Activated CD4-positive, alpha-beta T cell treated with anti-CD3 and anti-CD28 coated beads, Interleukin-2, amount 10 ng/mL, durations not matched to agents 24 days and 14 days (primary cell): ENCODE results near the gene SMARCD1. TPM values are rescaled to one million over a fixed set of nuclear protein-coding genes. Genes with fewer than 3 reads are reported as not detected.
A peak's percentile ranks its signal among the peaks of the same experiment; 100 is the strongest.
"Not testable (repeated sequence)": the region's sequence is repeated elsewhere in the genome, so short reads cannot be mapped to it uniquely, and the experiment has no call there.

Source experiments
- DNase-seq: peaks from one replicate; pipeline ENCODE4 v3.0.0; 2022
- H3K27ac Mint-ChIP-seq: one replicate; pipeline ENCODE4 v1.8.0; 2022; ENCODE audit warnings: mild to moderate bottlenecking, mixed read lengths
- H3K27me3 Mint-ChIP-seq: one replicate; pipeline ENCODE4 v1.8.0; 2022; ENCODE audit warnings: mixed read lengths
- H3K36me3 Mint-ChIP-seq: one replicate; pipeline ENCODE4 v1.8.0; 2022; ENCODE audit warnings: low read depth, mild to moderate bottlenecking, mixed read lengths
- H3K4me1 Mint-ChIP-seq: one replicate; pipeline ENCODE4 v1.8.0; 2021; ENCODE audit warnings: mixed read lengths
- H3K4me3 Mint-ChIP-seq: one replicate; pipeline ENCODE4 v1.8.0; 2022; ENCODE audit warnings: mild to moderate bottlenecking, moderate library complexity, mixed read lengths
- H3K9me3 Mint-ChIP-seq: one replicate; pipeline ENCODE4 v1.8.0; 2021; ENCODE audit warnings: mixed read lengths
- intact Hi-C: fragments of 100-400 bp; cut with micrococcal nuclease; formaldehyde crosslinking; loops from one replicate; pipeline ENCODE4 v1.15.1; 2023
- total RNA-seq: library from RNA; stranded (reverse); gene quantifications from 2 replicates; pipeline ENCODE4 v1.2.3, GENCODE V29; 2022

Gene SMARCD1
- total RNA-seq, 1 donor from 2014 or later, result 73.1 TPM

DNA sequence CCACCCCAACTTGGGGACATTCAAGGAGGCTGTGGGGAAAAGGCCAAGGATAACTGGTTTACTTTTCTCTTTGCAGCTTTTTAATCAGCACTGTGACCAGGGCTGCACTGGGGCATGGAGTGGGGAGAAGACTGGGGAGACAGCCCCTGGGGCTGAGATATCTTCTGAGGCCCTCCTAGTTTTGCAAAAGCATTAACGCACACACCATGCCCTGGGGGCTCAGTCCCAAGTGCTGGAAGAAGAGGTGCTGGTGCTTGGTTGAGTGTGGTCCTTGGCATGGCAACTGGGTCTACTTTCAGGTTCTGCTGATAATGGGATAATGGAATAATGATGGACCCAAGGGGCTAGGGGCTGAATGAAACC is 9.4 kb upstream of the SMARCD1 start:
- no peak overlapping the region for H3K4me3 Mint-ChIP-seq
- H3K27ac Mint-ChIP-seq, result no peak overlapping the region
- peaks cover 7% of the 10 kb centered on the region for H3K4me1 Mint-ChIP-seq
- H3K27me3 Mint-ChIP-seq, result no peaks in the 10 kb centered on the region
- intact Hi-C loops, result loop anchor here (1.0 kb wide), 1 partner anchor 100 kb away; no protein-coding TSS in a partner anchor
- H3K36me3 Mint-ChIP-seq, result no peaks in the 10 kb centered on the region
- DNase-seq, result no peak
- no peaks in the 10 kb centered on the region for H3K9me3 Mint-ChIP-seq

GRCh38 chr12:50077099-50077498 is 8.0 kb upstream of the SMARCD1 start:
- H3K27ac Mint-ChIP-seq, result no peak overlapping the region
- H3K36me3 Mint-ChIP-seq, result no peaks in the 10 kb centered on the region
- no peak for DNase-seq
- H3K4me3 Mint-ChIP-seq, result no peak overlapping the region
- intact Hi-C loops, result no loop called here
- H3K9me3 Mint-ChIP-seq, result no peaks in the 10 kb centered on the region
- no peaks in the 10 kb centered on the region for H3K27me3 Mint-ChIP-seq
- peaks cover 5% of the 10 kb centered on the region for H3K4me1 Mint-ChIP-seq

GRCh38 chr12:50078281-50078680 is 6.9 kb upstream of the SMARCD1 start:
- no peaks in the 10 kb centered on the region for H3K27me3 Mint-ChIP-seq
- H3K9me3 Mint-ChIP-seq, result no peaks in the 10 kb centered on the region
- no peaks in the 10 kb centered on the region for H3K36me3 Mint-ChIP-seq
- no peak overlapping the region for H3K4me3 Mint-ChIP-seq
- no peak for DNase-seq
- intact Hi-C loops, result no loop called here
- no peak overlapping the region for H3K27ac Mint-ChIP-seq
- peaks cover 5% of the 10 kb centered on the region for H3K4me1 Mint-ChIP-seq

- intact Hi-C loops, result no loop called here
- H3K36me3 Mint-ChIP-seq, result no peaks in the 10 kb centered on the region
Measured at GRCh38 chr12:50079771-50080170, 5.4 kb upstream of the SMARCD1 start.

DNA sequence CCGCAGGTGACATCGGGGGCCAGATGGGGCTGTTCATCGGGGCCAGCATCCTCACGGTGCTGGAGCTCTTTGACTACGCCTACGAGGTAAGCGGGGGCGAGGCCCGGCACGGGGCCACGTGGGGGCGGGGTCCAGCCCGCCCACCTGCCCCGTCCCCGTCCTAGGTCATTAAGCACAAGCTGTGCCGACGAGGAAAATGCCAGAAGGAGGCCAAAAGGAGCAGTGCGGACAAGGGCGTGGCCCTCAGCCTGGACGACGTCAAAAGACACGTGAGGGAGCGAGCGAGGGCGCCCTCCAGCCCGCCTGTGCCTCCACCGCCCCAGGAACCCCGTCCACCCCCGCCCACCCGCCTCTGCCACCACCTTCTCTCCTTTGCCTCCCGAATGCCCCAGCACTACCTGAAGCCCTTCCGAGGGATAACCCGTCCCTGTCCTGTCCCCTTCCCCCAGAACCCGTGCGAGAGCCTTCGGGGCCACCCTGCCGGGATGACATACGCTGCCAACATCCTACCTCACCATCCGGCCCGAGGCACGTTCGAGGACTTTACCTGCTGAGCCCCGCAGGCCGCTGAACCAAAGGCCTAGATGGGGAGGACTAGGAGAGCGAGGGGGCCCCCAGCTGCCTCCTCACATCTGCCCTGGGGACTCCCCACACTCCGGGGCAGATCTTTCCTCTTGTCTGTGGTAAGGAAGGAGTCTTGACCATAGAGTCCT is 3.9 kb upstream of the SMARCD1 start:
- no peaks in the 10 kb centered on the region for H3K36me3 Mint-ChIP-seq
- H3K4me1 Mint-ChIP-seq, result peaks cover 11% of the 10 kb centered on the region
- H3K9me3 Mint-ChIP-seq, result no peaks in the 10 kb centered on the region
- no peak overlapping the region for H3K4me3 Mint-ChIP-seq
- no peaks in the 10 kb centered on the region for H3K27me3 Mint-ChIP-seq
- intact Hi-C loops, result no loop called here
- DNase-seq, result no peak
- H3K27ac Mint-ChIP-seq, result no peak overlapping the region

More at GRCh38 chr12:50079771-50080170, 5.4 kb upstream of the SMARCD1 start:
- Mint-ChIP-seq H3K4me3 (no peak overlapping the region), H3K27me3 (no peaks in the 10 kb centered on the region), H3K27ac (no peak overlapping the region), H3K9me3 (no peaks in the 10 kb centered on the region), H3K4me1 (peaks cover 8% of the 10 kb centered on the region)
- no peak for DNase-seq

DNA sequence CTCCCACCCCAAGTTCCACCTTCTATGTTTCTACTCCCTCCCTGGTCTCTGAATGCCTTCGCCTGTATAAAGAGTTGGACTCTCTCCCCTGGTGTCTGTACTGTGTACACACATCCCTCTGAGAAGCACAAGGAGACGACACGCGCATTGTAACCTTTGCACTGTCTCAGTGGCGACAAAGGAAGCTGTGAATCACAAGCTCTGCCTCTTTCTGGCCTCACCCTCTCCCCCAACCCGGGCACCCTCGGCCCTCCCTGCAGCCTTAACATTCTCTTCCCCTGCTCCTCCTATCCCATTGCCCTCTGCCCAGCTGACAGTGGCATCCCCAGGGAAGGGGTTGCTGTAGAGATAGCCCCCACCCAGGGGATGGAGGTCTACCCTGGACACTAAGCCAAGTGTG is 2.5 kb upstream of the SMARCD1 start:
- H3K9me3 Mint-ChIP-seq, result no peaks in the 10 kb centered on the region
- DNase-seq, result no peak
- H3K4me3 Mint-ChIP-seq, result no peak overlapping the region
- H3K27ac Mint-ChIP-seq, result peak overlapping the region; percentile 18
- peaks cover 19% of the 10 kb centered on the region for H3K4me1 Mint-ChIP-seq
- peaks cover 12% of the 10 kb centered on the region for H3K36me3 Mint-ChIP-seq
- intact Hi-C loops, result no loop called here
- H3K27me3 Mint-ChIP-seq, result no peaks in the 10 kb centered on the region

- Mint-ChIP-seq H3K4me3 (peak overlapping the region; percentile 73), H3K27ac (peak overlapping the region; percentile 79), H3K9me3 (no peaks in the 10 kb centered on the region), H3K27me3 (no peaks in the 10 kb centered on the region), H3K36me3 (peaks cover 16% of the 10 kb centered on the region), H3K4me1 (peaks cover 25% of the 10 kb centered on the region)
- no peak for DNase-seq
- intact Hi-C loops, result no loop called here
Measured at GRCh38 chr12:50083301-50083700, 1.8 kb upstream of the SMARCD1 start.

DNA sequence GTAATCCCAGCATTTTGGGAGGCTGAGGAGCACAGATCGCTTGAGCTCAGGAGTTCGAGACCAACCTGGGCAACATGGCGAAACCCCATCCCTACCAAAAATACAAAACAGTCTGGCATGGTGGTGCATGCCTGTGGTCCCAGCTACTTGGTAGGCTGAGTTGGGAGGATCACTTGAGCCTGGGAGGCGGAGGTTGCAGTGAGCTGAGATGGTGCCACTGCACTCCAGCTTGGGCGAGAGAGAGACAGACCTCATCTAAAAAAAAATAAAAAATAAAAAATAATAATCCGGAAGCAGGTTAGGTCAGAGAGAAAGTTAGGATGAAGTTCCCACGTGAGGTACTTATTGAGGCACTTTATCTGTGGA is 750 bp upstream of the SMARCD1 start:
- intact Hi-C loops, result loop anchor here (2.0 kb wide), 1 partner anchor 82 kb away; the partner anchor contains the start of gene CERS5
- DNase-seq, H3K27me3 Mint-ChIP-seq, H3K9me3 Mint-ChIP-seq: not testable (repeated sequence)
- Mint-ChIP-seq H3K4me3 (peak overlapping the region; percentile 93), H3K36me3 (peaks cover 26% of the 10 kb centered on the region), H3K4me1 (peaks cover 31% of the 10 kb centered on the region), H3K27ac (peak overlapping the region; percentile 95)

- H3K27ac Mint-ChIP-seq, result peak overlapping the region; percentile 89
- DNase-seq, result no peak
- no peaks in the 10 kb centered on the region for H3K27me3 Mint-ChIP-seq
- no peaks in the 10 kb centered on the region for H3K9me3 Mint-ChIP-seq
- peaks cover 36% of the 10 kb centered on the region for H3K36me3 Mint-ChIP-seq
- H3K4me3 Mint-ChIP-seq, result peak overlapping the region; percentile 93
- intact Hi-C loops, result loop anchor here (1.0 to 2.0 kb wide), 2 partner anchors 27 to 81 kb away; partner anchors contain the start of genes CERS5 and COX14
- H3K4me1 Mint-ChIP-seq, result peaks cover 30% of the 10 kb centered on the region
Measured at GRCh38 chr12:50085615-50086072, 502 bp downstream of the SMARCD1 start.

- Mint-ChIP-seq H3K27me3 (no peaks in the 10 kb centered on the region), H3K27ac (peak overlapping the region; percentile 1), H3K36me3 (peaks cover 38% of the 10 kb centered on the region), H3K9me3 (no peaks in the 10 kb centered on the region), H3K4me3 (peak overlapping the region; percentile 93), H3K4me1 (peaks cover 30% of the 10 kb centered on the region)
- no peak for DNase-seq
- intact Hi-C loops, result no loop called here
Measured at GRCh38 chr12:50086148-50086547, 1.0 kb downstream of the SMARCD1 start.

DNA sequence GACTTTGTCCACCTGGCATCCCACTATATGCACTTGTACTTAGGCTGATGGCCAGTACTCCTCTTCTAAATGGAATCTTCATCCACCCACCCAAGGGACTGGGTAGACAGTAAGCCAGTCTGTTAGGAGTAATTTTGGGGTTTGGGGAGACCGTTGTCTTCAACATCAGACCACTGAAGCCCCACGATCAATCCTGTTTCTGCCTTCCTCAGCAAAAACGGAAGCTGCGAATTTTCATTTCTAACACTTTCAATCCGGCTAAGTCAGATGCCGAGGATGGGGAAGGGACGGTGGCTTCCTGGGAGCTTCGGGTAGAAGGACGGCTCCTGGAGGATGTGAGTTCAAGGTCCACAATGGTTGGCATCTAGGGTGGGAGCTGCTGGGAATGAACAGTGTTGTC is 2.0 kb downstream of the SMARCD1 start:
- peaks cover 30% of the 10 kb centered on the region for H3K4me1 Mint-ChIP-seq
- DNase-seq, result no peak
- H3K9me3 Mint-ChIP-seq, result no peaks in the 10 kb centered on the region
- H3K27me3 Mint-ChIP-seq, result no peaks in the 10 kb centered on the region
- no peak overlapping the region for H3K27ac Mint-ChIP-seq
- peaks cover 47% of the 10 kb centered on the region for H3K36me3 Mint-ChIP-seq
- intact Hi-C loops, result no loop called here
- no peak overlapping the region for H3K4me3 Mint-ChIP-seq

GRCh38 chr12:50087995-50088394 is 2.9 kb downstream of the SMARCD1 start:
- intact Hi-C loops, result loop anchor here (2.0 kb wide), 1 partner anchor 87 kb away; no protein-coding TSS in a partner anchor
- Mint-ChIP-seq H3K4me3 (no peak overlapping the region), H3K9me3 (no peaks in the 10 kb centered on the region), H3K27me3 (no peaks in the 10 kb centered on the region), H3K27ac (no peak overlapping the region), H3K36me3 (peaks cover 47% of the 10 kb centered on the region), H3K4me1 (peaks cover 30% of the 10 kb centered on the region)
- no peak for DNase-seq

GRCh38 chr12:50088577-50089335 is 3.6 kb downstream of the SMARCD1 start:
- Mint-ChIP-seq H3K36me3 (peaks cover 50% of the 10 kb centered on the region), H3K27me3 (no peaks in the 10 kb centered on the region), H3K9me3 (no peaks in the 10 kb centered on the region), H3K4me3 (no peak overlapping the region), H3K4me1 (peaks cover 28% of the 10 kb centered on the region), H3K27ac (peak overlapping the region; percentile 1)
- peak; percentile 89 for DNase-seq
- intact Hi-C loops, result loop anchor here (2.0 kb wide), 1 partner anchor 86 kb away; no protein-coding TSS in a partner anchor

- Mint-ChIP-seq H3K9me3 (no peaks in the 10 kb centered on the region), H3K27me3 (no peaks in the 10 kb centered on the region), H3K36me3 (peaks cover 55% of the 10 kb centered on the region), H3K4me3 (no peak overlapping the region), H3K4me1 (peaks cover 28% of the 10 kb centered on the region), H3K27ac (no peak overlapping the region)
- intact Hi-C loops, result loop anchor here (2.0 kb wide), 1 partner anchor 85 kb away; no protein-coding TSS in a partner anchor
- DNase-seq, result no peak
Measured at GRCh38 chr12:50089730-50090129, 4.6 kb downstream of the SMARCD1 start.
